ENCODE measurements around the gene RASL11A. TPM values are rescaled to one million over a fixed set of nuclear protein-coding genes. Genes with fewer than 3 reads are reported as not detected.
A peak's percentile ranks its signal among the peaks of the same experiment; 100 is the strongest.

The RASL11A gene
- total RNA-seq, 1 donor from 2014 or later, result 5.8 TPM

- Mint-ChIP-seq H3K4me3 (ENCODE audit: low read depth) (no peak overlapping the region), H3K36me3 (ENCODE audit: insufficient read depth) (peaks cover 2% of the 10 kb centered on the region), H3K27ac (no peak overlapping the region), H3K4me1 (ENCODE audit: low read depth) (peaks cover 2% of the 10 kb centered on the region), H3K9me3 (ENCODE audit: low read depth) (peaks cover 5% of the 10 kb centered on the region), H3K27me3 (no peaks in the 10 kb centered on the region)
- no peak for DNase-seq (ENCODE audit: low spot score, unreplicated experiment)
- TF ChIP-seq, protein P1, sequence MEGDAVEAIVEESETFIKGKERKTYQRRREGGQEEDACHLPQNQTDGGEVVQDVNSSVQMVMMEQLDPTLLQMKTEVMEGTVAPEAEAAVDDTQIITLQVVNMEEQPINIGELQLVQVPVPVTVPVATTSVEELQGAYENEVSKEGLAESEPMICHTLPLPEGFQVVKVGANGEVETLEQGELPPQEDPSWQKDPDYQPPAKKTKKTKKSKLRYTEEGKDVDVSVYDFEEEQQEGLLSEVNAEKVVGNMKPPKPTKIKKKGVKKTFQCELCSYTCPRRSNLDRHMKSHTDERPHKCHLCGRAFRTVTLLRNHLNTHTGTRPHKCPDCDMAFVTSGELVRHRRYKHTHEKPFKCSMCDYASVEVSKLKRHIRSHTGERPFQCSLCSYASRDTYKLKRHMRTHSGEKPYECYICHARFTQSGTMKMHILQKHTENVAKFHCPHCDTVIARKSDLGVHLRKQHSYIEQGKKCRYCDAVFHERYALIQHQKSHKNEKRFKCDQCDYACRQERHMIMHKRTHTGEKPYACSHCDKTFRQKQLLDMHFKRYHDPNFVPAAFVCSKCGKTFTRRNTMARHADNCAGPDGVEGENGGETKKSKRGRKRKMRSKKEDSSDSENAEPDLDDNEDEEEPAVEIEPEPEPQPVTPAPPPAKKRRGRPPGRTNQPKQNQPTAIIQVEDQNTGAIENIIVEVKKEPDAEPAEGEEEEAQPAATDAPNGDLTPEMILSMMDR (IDR thresholded peaks at IDR 0.05; ENCODE audit: unreplicated experiment), result no peak
Measured at GRCh38 chr13:27233964-27234363, 36.7 kb upstream of the RASL11A start.

DNA sequence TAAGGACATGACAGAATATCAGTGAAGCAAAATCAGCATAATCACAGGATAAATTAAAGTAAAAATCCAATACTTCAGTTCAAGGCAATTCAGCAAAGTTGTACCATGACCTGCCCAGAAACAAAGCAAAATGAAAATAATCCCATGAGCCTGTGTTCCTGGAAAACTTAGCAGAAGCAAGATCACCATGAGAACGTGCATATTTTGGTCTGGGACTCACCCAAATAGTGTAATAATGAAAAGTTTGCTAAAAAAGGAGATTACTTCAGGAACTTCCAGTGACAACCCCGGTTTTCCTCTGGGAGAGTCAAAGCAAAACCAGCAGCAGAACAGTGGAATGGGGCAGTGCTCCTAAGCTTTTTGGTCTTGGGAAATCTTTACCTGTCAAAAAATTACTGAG, 34.2 kb upstream of the RASL11A start:
- no peaks in the 10 kb centered on the region for H3K27me3 Mint-ChIP-seq
- no peak overlapping the region for H3K27ac Mint-ChIP-seq
- TF ChIP-seq, protein P1 (IDR thresholded peaks at IDR 0.05; ENCODE audit: unreplicated experiment), result no peak

DNA sequence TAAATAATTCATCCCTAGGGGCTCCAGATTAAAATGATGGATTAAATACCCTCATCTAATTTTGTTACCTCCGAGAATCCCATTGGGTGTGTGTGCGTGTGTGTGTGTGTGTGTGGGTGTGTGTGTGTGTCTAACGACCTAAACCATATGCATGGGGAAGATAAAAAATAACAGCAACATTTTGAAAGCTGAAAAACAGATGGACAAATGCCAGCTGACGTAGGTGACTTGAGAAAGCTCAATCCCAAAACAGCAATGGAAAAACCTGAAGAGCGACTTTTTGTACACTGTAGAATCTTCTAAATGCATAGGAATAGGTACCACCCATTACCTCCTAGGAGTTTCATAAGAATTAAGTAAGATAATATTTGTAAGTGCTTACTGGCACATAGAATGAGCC, 27.9 kb upstream of the RASL11A start:
- Mint-ChIP-seq H3K4me1 (ENCODE audit: low read depth) (peaks cover 3% of the 10 kb centered on the region), H3K27ac (no peak overlapping the region), H3K9me3 (ENCODE audit: low read depth) (no peaks in the 10 kb centered on the region), H3K27me3 (no peaks in the 10 kb centered on the region), H3K36me3 (ENCODE audit: insufficient read depth) (no peaks in the 10 kb centered on the region), H3K4me3 (ENCODE audit: low read depth) (no peak overlapping the region)
- TF ChIP-seq, protein P1 (IDR thresholded peaks at IDR 0.05; ENCODE audit: unreplicated experiment), result no peak
- no peak for DNase-seq (ENCODE audit: low spot score, unreplicated experiment)

More for the DNA sequence above, 34.2 kb upstream of the RASL11A start:
- peaks cover 2% of the 10 kb centered on the region for H3K36me3 Mint-ChIP-seq (ENCODE audit: insufficient read depth)
- no peak overlapping the region for H3K4me3 Mint-ChIP-seq (ENCODE audit: low read depth)
- peaks cover 3% of the 10 kb centered on the region for H3K4me1 Mint-ChIP-seq (ENCODE audit: low read depth)
- peaks cover 3% of the 10 kb centered on the region for H3K9me3 Mint-ChIP-seq (ENCODE audit: low read depth)
- no peak for DNase-seq (ENCODE audit: low spot score, unreplicated experiment)

GRCh38 chr13:27245610-27246009, 25.0 kb upstream of the RASL11A start:
- TF ChIP-seq, protein P1 (IDR thresholded peaks at IDR 0.05; ENCODE audit: unreplicated experiment), result no peak
- Mint-ChIP-seq H3K4me3 (ENCODE audit: low read depth) (no peak overlapping the region), H3K27me3 (no peaks in the 10 kb centered on the region), H3K36me3 (ENCODE audit: insufficient read depth) (no peaks in the 10 kb centered on the region), H3K9me3 (ENCODE audit: low read depth) (no peaks in the 10 kb centered on the region), H3K4me1 (ENCODE audit: low read depth) (peaks cover 8% of the 10 kb centered on the region), H3K27ac (no peak overlapping the region)
- DNase-seq (ENCODE audit: low spot score, unreplicated experiment), result no peak

GRCh38 chr13:27250833-27251165, 19.8 kb upstream of the RASL11A start:
- H3K4me3 Mint-ChIP-seq (ENCODE audit: low read depth), result peak overlapping the region; percentile 95
- DNase-seq (ENCODE audit: low spot score, unreplicated experiment), result no peak
- H3K4me1 Mint-ChIP-seq (ENCODE audit: low read depth), result peaks cover 28% of the 10 kb centered on the region
- no peaks in the 10 kb centered on the region for H3K27me3 Mint-ChIP-seq
- TF ChIP-seq, protein P1 (IDR thresholded peaks at IDR 0.05; ENCODE audit: unreplicated experiment), result no peak
- no peaks in the 10 kb centered on the region for H3K9me3 Mint-ChIP-seq (ENCODE audit: low read depth)
- H3K36me3 Mint-ChIP-seq (ENCODE audit: insufficient read depth), result peaks cover 10% of the 10 kb centered on the region
- H3K27ac Mint-ChIP-seq, result peak overlapping the region; percentile 100
